NCI-H1694 (cell line): ENCODE results near the gene RIMBP2.
"Not testable (repeated sequence)": the region's sequence is repeated elsewhere in the genome, so short reads cannot be mapped to it uniquely, and the experiment has no call there.

ENCODE experiments used
- DNase-seq: peaks from one replicate; lab custom pipeline; 2025; lab: John Stamatoyannopoulos, UW

The RIMBP2 gene

DNA sequence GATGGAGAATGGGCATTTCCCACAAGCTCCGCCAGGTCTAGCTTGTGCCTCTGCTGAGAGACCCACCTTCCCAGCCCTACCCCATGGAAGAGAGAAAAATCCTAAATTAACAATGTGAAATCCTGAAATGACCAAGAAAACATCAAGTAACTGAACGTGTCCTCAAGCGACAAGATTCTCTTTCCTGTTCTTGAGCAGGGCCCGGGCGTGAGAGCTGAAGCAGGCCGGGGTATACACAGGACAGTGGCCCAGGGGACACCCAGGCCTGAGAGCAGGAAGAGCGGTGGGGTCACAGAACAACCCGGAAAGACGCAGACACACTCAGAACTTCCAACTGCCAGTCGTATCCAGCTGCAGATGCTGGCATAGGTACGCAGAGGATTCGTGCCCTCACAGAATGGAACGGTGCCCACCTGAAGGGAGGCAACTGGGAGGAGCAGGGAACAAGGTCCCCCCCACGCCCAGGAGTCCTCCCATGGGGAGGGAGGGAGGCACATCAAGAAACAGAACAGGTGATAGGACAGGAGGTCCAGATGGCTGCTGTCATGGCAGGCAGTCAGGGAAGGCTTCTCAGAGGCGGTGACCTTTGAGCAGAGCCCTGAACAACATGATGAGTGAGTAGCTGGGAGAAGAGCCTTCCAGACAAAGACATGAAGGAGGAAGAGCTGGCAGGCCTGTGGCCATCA is 9.1 kb downstream of the RIMBP2 start:
- no peak for DNase-seq

DNA sequence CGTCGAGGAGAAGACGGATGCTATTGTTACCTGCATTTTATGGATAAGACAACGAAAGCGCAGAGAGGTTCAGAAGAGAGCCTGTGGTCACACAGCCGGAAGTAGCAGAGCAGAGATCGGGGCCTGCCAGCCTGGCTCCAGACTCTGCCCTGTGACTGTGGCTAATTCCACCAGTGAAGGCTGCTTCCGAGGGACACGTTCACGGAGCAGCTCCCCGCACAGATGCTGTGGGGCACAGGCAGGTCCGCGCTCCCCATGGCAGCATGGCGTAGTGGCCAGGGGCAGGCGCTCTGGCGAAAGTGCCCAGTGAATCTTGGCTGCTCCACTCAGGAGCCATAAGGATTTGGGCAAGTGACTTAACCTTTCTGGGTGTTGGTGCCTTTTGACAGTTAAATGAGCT is 9.8 kb downstream of the RIMBP2 start:
- no peak for DNase-seq

DNA sequence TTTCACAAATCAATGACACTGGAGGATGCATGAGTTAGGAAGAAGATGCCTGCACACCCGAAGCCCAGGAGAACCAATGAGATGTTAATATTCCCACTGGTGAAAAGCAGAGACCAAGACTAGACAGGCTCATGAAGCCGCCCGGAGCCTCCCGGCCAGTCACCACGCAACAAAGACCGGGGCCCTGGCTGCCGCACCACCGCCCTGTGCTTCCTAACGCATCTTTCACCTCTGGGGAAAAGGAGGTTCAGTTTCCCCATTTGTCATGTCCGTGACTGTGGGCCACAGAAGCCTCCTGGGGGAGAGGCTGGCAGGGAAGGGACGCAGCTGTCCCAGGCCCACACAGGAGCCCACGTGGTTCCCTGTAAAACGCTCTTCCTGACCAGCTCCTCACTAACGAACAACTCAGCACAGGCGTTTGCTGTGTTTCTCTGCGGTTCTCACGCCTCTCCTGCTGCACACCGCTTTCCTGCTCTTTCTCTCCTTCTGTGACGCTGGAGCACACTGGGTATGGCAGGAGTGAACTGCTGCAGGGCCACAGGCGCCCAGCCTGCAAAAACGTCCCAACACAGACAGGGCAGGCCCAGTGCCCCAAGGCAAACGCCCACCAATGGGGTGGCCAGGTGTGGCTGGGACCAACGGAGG is 10.8 kb downstream of the RIMBP2 start:
- no peak for DNase-seq

DNA sequence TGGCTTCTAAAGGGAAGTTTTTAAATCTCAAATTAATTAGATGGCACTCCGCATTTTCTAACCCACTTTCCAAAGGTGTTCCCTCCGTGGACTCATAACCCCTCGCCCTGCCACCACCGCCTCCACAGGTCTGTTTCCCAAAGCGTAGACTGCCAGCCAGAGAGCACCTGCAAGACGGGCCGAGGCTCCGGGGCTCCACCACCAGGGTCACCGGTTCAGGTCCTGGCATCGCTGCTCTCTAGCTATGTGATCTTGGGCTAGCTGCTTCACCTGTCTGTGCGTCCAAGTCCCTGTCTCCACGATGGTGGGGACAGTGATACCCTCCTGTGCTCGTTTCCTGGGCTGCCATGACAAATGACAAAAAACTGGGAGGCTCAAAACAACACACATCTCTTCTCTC is 11.5 kb downstream of the RIMBP2 start:
- DNase-seq = no peak

DNA sequence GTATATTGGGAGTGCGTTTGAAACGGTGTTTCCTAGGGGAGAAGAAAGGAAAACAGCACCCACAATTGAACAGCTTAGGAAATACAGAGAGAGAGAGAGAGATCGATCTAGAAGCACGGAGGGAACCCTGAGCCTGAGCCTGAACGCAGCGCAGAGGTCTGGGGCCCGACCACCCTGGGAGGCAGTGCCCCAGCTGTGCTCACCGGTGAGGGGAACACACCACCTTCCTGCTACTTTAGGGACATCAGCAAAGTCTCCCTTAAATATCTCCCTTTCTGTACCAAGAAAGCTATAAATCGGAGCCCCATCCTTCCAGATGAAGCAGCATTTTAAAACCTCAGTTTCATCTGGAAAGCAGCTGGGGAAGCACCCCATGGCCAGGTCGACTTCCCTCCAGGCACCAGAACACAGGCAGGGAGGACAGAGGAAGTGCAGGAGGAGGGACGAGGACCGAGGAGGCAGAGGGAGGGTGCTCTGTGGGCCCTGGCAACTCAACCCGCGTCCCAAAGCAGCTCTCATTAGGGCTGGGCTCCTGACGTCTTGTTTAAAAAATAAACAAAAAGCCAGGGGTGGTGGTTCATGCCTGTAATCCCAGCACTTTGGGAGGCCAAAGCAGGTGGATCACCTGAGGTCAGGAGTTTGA is 12.2 kb downstream of the RIMBP2 start:
- no peak for DNase-seq

DNA sequence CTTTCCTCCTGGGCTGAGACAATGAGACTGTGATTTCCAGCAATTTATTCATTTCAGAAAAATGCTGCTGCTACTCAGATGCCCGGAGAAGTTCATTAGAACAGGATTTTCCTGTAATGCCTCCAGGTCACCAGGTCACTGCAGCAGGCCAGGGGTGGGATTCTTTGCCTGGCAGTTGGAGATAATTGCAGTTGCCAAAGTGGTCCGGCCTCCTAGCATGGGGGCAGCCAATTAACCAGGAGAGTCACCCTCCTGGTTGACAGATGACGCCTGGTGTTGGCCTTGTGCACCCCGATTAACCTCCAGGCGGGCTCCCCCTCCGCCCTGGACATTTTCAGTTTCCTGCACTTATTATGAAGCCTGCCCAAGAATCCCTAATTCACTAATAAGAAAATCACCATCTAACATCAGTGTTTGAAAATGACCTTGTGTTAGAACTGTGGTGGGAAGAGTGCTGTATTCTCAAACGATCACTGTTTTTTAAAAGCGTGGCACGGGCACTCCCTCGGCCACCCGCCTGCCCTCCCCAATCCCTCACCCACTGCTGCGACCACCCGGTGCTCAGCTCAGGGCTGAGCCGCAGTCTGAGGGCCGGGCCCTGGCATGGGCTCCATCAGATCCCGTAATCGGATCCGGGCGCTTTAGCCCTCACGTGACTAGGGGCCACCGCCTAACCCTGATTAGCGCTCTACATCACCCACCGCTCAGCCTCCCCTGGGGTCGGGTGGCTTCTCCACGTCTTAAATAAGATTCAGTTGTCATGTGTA is 12.9 kb downstream of the RIMBP2 start:
- DNase-seq = no peak

DNA sequence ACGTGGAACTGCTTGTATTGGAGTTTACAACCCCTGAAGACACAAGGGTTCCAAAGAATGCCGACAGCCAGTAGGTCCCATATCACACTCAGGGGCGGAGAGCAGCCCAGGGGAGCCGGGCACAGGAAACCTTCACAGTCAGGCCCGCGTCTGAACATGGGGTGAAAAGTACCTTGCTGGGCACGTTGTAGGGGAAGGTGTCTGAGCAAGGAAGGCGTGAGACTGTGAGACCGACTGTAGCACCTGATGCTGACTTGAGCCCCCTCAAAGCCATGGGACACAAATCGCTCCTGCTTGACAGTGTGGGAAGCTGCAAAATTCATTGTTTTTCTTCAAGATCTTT is 14.7 kb downstream of the RIMBP2 start:
- DNase-seq = no peak

DNA sequence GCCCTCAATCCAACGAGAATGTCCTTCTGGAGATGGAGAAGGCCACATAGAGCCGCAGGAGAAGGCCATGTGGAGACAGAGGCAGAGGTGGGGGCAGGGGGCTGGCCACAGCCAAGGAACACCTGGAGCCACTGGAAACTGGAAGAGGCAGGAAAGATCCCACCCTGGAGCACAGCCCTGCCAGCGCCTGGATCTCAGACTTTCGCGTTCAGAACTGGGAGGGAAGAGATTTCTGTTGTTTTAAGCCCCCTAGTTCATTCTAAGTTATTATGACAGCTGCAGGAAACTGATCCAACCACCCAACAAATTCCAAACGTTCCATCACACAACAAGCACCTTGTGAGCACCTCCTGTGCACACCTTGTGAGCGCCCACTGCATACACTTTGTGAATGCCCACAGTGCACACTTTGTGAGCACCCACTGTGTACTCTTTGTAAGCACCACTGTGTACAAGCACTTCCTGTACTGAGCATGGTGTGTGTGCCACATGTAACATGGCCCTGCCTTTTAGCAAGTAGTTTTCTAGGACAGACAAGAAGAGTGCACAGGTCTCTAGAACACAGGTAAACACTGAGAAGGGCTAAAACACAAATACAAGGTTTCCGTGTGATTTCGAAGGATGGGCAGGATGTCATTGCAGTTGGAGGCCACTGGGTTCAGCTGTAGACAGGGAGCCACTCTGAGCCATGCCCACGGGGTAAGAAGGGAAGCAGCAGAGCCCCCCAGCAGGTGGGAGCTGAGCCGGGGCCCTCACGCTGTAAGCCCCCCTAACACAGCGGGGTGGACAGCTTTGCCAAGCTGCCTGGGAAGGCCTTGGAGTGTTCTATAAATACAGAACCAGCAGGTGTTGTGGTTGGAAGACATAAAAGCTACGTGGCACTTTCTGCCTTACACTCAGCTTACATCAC is 15.4 kb downstream of the RIMBP2 start:
- no peak for DNase-seq

DNA sequence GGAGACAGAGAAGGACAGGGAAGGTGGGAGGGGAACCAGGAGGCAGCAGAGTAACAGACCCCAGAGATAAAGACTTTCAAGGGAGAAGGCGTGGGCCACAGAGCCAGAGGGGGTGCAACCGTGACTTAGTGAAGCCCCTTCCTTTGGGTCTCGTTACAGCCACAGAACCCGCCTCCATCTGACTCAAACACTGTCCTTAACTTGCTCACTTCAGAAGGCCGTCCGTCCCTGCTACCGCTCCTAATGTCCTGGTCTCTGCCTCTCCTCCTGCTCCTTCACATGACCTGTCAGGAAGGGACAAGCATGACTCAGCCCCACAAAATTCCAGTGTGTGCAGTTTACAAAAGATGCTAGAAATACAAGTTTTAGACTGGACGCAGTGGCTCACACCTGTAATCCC is 18.0 kb downstream of the RIMBP2 start:
- DNase-seq = no peak

DNA sequence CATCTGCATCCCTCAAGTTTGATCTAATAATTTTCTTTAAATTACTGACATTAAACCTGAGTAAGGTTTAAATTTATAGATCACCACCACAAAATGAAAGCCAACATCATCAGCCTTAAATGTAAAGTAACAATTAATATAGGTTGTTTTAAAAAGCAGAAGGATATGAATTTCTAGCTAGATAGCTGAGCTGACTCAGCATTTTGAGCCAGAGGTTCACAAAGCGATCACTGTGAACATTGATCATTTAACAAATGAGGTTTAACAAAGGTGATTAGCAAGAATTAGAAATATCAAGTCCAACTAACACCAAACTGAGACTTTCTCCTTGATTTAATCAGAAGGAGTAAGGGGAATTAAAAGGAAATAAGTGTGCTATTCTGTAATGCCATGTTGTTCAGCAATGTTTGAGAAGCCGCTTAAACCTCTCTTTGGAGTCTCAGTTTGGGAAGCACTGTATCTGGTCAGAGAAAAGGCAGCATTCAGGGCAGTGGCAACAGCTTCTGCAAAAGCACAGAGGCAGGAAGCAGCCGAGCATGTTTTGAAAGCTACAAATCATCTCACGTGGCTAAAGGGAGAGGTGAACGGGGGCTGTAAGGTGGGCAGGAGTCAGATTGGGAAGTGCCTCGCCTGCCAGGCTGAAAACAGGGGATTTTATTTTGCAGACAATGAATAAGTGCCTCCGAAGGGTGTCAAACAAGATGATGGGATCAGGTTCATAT is 19.6 kb downstream of the RIMBP2 start:
- no peak for DNase-seq

DNA sequence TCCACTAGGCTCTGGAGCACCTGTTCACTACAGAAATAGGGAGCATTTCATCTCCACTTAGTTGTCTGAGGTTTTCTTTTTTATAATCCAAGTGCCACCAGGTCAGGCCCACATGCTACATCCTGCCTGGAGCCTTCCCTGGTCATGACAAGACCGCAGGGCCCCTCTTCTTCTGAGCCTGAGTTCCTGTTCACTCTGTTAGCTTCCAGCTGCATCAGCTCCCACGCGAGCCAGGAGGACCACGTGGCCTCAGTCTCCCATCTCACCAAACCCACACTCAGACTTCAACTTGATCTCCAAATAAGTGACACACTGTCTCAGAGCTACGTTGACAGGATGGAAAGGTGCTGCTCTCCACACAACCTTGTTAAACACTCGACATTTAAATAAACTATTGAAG is 21.0 kb downstream of the RIMBP2 start:
- no peak for DNase-seq

DNA sequence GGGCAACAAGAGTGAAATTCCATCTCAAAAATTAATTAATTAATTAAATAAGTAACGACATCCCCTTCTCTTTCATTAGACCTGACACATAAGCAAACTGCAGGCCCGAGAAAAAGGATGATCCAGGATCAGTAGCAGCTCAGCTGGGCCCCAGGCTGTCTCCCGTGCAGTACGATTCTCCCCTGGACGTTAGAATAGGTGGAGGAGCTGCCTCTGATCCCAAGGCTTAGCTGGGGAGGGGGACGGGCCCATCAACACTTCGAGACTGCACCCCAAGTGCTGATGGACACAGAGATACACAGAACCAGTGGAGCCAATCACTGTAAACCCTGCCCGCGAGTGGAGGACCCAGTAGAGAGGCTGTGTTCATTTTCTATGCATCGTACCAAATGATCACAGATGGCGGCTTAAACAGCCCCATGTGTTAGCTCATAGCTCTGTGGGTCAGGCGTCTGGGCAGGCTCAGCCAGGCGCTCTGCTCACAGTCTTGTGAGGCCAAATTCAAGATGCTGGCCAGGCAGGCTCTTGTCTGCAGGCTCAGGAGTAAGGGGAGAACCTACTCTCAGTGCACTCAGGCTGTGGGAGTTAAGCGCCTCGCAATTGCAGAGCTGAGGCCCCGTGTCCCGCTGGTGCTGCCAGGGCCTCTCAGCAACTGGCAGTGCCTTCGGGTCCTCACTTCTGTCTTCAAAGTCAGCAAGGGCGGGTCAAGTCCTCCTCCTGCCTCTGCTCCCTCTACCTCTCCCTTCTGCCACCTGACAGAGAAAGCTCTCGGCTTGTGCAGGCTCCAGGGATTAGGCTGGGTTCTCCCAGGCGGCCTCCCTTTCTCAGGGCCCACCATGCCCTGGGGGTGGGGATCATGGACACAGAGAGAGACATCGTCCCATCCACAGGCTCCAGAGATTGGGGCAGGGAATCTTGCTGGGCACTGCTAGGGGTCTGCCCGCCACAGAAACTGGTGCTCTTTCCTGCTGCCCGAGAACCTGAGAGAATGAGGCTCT is 26.4 kb downstream of the RIMBP2 start:
- no peak for DNase-seq

DNA sequence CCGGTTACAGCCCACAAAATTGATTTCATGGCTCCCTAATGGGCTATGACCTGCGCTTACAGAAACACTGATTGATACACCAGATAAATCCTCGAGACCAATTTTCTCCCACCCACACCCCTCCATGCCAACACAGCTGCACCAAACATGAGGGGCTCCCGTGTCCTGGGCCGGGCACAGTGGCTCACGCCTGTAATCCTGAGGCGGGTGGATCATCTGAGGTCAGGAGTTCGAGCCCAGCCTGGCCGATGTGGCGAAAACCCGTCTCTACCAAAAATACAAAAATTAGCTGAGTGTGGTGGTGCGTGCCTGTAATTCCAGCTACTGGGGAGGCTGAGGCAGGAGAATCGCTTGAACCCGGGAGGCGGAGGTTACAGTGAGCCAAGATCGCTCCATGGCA is 27.1 kb downstream of the RIMBP2 start:
- DNase-seq = not testable (repeated sequence)

DNA sequence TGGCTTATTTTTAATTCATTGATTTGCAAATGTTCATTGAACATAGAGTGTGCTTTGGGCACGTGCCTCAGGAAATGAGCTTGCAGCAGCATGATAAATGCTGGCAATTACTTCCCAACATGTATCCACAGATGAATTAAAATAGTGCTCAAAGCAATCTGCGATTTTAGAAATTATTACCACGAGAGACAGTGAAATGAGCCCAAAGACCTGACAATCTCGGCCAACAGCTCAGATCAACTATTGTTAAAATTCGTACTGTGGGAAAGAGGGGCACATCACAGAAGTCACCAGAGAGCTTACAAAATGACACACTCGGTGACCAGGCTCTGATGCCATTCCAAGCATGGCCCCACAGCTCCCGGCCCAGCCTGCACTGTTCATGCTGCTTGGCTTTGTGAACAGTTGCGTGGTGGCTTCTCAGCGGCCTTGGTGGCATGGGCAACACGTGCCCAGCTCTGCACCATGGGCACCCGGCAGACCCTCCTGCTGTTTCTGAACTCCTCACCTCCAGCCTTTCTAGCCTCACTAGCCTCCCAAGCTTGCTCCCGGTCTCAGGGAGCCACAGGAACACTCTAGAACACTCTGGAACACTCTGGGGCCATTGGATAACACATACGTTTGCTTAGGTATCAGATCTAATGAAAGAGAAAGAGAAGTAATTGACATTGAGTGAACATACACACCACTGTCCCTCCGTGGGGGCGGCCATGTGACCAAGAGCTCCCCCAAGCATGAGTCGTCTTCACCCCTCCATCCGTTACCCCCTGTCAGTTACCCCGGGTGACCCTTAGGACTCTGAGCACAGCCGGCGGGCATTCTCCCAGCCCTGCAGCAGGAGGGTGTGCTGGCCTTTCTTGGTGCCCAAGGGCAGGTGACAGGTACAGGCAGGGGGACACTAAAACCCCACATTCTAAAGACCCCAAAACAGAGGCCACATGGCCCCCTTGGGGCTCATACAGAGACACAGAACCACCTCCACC is 28.0 kb downstream of the RIMBP2 start:
- no peak for DNase-seq

DNA sequence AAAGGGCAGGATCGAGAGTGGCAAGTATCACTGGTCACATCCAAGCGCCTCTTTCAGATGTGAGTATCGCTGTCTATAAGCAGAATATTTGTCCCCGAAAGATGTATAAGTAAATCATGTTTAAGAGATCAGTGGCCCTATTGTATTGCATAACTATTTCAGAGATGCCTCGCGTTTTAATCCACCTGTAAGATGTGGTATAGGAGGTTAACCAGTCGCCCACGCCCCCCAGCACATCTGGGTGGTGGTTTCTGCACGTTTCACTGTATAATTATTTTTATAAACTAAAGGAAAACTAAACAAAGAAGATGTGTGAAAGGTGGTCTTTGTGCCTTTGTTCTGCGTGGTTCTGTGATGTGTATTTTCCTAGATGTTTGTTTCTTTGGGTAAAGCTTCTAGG is 28.9 kb downstream of the RIMBP2 start:
- no peak for DNase-seq

DNA sequence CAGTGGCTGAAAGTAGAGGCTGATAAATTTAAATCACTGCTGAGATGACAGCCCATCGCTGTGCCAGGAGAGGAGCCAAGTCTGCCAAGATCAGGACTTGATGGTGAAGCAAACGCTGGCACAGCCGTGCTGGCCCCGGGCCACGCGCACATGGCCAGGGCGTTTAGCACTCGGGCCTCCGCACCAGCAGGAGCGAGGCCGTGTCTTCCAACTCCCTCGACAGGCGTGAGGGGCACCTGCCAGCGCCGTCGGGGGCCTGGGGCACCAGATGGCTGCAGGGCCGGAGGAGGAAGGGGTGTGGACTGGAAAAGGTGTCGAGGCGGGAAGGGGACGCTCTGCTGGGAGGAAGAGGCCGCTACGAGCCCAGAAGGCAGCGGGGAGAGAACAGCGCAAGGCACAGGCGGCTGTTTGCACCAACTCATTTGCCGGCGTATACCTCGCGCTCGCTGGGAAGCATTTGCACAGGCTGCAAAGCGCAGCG is 29.5 kb downstream of the RIMBP2 start:
- peak; percentile 68 for DNase-seq

DNA sequence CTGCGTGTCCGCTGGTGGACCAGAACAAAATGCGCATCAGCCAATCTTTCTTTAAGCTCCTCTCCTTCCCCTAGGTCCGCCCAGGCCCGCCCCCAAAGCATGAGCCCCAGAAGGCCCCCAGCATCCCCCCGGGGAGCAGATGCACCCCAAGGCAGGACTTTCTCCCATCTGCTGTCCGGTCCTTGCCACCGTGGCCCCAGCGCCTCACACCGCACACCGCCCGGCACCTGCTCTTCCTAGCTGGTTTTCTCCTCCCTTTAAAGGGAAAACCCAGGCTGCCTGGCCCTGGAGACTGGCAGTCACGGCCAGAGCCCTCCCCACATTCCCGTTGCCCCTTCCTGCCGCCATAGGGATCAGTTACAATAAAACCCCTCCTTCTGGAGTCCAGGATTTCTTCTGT is 30.2 kb downstream of the RIMBP2 start:
- DNase-seq = no peak

DNA sequence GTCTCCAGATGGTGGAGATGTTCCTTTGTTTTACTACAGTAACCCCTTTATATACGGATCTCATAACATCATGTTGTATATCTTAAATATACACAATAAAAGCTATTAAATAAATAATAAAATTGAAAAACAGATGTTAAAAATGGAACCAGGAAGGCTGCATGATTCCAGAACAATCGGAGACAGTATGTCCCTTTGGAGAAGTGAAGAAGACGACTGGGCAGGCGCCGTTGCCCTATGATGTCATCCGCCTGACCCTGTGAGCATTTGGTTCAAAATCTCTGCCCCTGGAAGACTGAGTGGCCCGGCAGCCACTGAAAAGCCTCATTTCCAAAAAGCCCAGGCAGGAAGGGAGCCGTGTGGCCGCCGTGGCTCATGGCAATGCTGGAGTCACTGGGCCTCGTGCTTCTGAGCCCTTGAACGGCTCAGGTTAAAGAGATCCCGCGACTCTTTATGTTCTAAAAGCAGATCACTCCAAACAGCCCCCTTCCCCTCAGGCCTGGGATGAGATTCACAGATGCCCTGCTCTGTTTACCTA is 30.8 kb downstream of the RIMBP2 start:
- no peak for DNase-seq
